Endothelial cell of umbilical vein (primary cell): ENCODE data around the gene CDC42EP3. TPM values are rescaled to one million over a fixed set of nuclear protein-coding genes. Genes with fewer than 3 reads are reported as not detected.

ENCODE experiments used
- BruUV-seq: library from RNA; stranded (reverse); fragments of 400-500 nt; replicated peaks from 2 replicates; lab custom pipeline; 2021; lab: Mats Ljungman, UMichigan
- CTCF ChIA-PET: fragments of 300-600, 350-600 bp; sonication (Branson Sonifier 250); formaldehyde crosslinking; loops from one replicate; lab custom pipeline; 2021; ENCODE audit warnings: antibody characterized with exemption, inconsistent platforms; lab: Charles Lee
- POLR2A ChIA-PET: fragments of 300-600, 350-600 bp; sonication (Branson Sonifier 250); formaldehyde crosslinking; loops from one replicate; lab custom pipeline; 2021; ENCODE audit warnings: antibody characterized with exemption, inconsistent platforms; lab: Charles Lee
- DNase-seq: peaks from one replicate; pipeline ENCODE4 v3.0.0-alpha.2; 2011; ENCODE audit warnings: low read depth, low spot score
- FAIRE-seq: peaks from 2 replicates; lab custom pipeline; 2011; peaks lifted over from hg19 to GRCh38; lab: Jason Lieb, UNC
- H2AFZ ChIP-seq: 2 replicates; pipeline ENCODE4 v1.6.0; 2012; ENCODE audit warnings: low read depth, low read length, control low read depth, inconsistent platforms
- H3K27ac ChIP-seq: 2 replicates; pipeline ENCODE4 v1.5.1; 2011; ENCODE audit warnings: low read depth, mild to moderate bottlenecking, control low read depth, low read length, moderate library complexity; ENCODE audit not compliant: insufficient read depth
- H3K27me3 ChIP-seq, 2 experiments: 2 replicates each; pipeline versions ENCODE4 v1.6.0 to v1.6.1; 2011; ENCODE audit warnings: low read length in 2 of 2, mixed read lengths in 1 of 2; ENCODE audit not compliant: control insufficient read depth in 2 of 2, insufficient read depth in 2 of 2
- H3K36me3 ChIP-seq, 2 experiments: 2 replicates in 1 of 2; 3 replicates in 1 of 2; pipeline ENCODE4 v1.5.1; 2011; ENCODE audit warnings: low read length in 2 of 2, mild to moderate bottlenecking in 1 of 2, moderate library complexity in 1 of 2; ENCODE audit not compliant: control insufficient read depth in 2 of 2, insufficient read depth in 2 of 2; ENCODE audit errors: extremely low read depth in 1 of 2
- H3K4me1 ChIP-seq: 3 replicates; pipeline ENCODE4 v1.5.1; 2011; ENCODE audit warnings: mild to moderate bottlenecking, low read length; ENCODE audit not compliant: control insufficient read depth, insufficient read depth; ENCODE audit errors: extremely low read depth
- H3K4me2 ChIP-seq: 2 replicates; pipeline ENCODE4 v1.6.1; 2011; ENCODE audit warnings: low read length, control low read depth, mixed read lengths; ENCODE audit not compliant: insufficient read depth
- H3K4me3 ChIP-seq, 3 experiments: fragments of 200-600 bp in 1 of 3; sonication (generic), shearing (Covaris generic) in 1 of 3; replicated peaks in 1 of 3; 2 replicates each; pipeline ENCODE4 v1.5.1; 2011 to 2016; ENCODE audit warnings: control low read depth in 3 of 3, low read length in 3 of 3, mild to moderate bottlenecking in 2 of 3, inconsistent platforms in 1 of 3, low read depth in 1 of 3, moderate library complexity in 1 of 3; ENCODE audit not compliant: insufficient read depth in 1 of 3
- H3K79me2 ChIP-seq: 2 replicates; pipeline ENCODE4 v1.6.0; 2012; ENCODE audit warnings: low read length, inconsistent platforms; ENCODE audit not compliant: control insufficient read depth, insufficient read depth
- H3K9ac ChIP-seq: replicated peaks from 2 replicates; pipeline ENCODE3; 2011; ENCODE audit warnings: low read length, control low read depth; ENCODE audit not compliant: insufficient read depth; ENCODE audit errors: extremely low read depth
- H3K9me1 ChIP-seq: replicated peaks from 3 replicates; pipeline ENCODE4 v1.6.0; 2011; ENCODE audit warnings: mild to moderate bottlenecking, low read length; ENCODE audit not compliant: control insufficient read depth, insufficient read depth; ENCODE audit errors: extremely low read depth
- H3K9me3 ChIP-seq: replicated peaks from 2 replicates; pipeline ENCODE4 v1.5.1; 2012; ENCODE audit warnings: low read length, inconsistent platforms; ENCODE audit not compliant: control insufficient read depth, insufficient read depth
- H4K20me1 ChIP-seq: replicated peaks from 2 replicates; pipeline ENCODE3; 2011; ENCODE audit warnings: mild to moderate bottlenecking, low read length; ENCODE audit not compliant: control insufficient read depth, insufficient read depth; ENCODE audit errors: extremely low read depth
- CTCF ChIP-seq, 2 donors: IDR thresholded peaks; 1 replicate in 1 of 2; 2 replicates in 1 of 2; pipeline ENCODE4 v1.5.1; 2011; ENCODE audit warnings: low read length in 2 of 2, mild to moderate bottlenecking in 2 of 2, moderate library complexity in 2 of 2, control low read depth in 1 of 2, inconsistent platforms in 1 of 2, low read depth in 1 of 2; ENCODE audit not compliant: insufficient read depth in 1 of 2; ENCODE audit errors: extremely low read depth in 1 of 2
- EZH2 ChIP-seq: IDR thresholded peaks from 2 replicates; pipeline ENCODE4 v1.6.1; 2012; ENCODE audit warnings: borderline replicate concordance, low read depth, mild to moderate bottlenecking, moderate library complexity, low read length, inconsistent platforms; ENCODE audit not compliant: severe bottlenecking
- FOS ChIP-seq: IDR thresholded peaks from 2 replicates; pipeline ENCODE4 v1.6.1; 2011; ENCODE audit warnings: mild to moderate bottlenecking, low read length, moderate library complexity, borderline replicate concordance; ENCODE audit not compliant: insufficient read depth
- GATA2 ChIP-seq: IDR thresholded peaks from 2 replicates; pipeline ENCODE4 v1.7.0; 2011; ENCODE audit warnings: low read depth, mild to moderate bottlenecking, moderate library complexity, mixed read lengths, low read length; ENCODE audit not compliant: insufficient read length, insufficient read depth
- JUN ChIP-seq: IDR thresholded peaks from 2 replicates; pipeline ENCODE4 v1.6.1; 2011; ENCODE audit warnings: borderline replicate concordance, low read depth; ENCODE audit not compliant: insufficient read length, insufficient read depth
- MAX ChIP-seq: IDR thresholded peaks from 2 replicates; pipeline ENCODE4 v1.6.1; 2011; ENCODE audit not compliant: insufficient read depth, insufficient read length
- MYC ChIP-seq: IDR thresholded peaks from one replicate; pipeline ENCODE4 v1.6.1; 2011; ENCODE audit warnings: mild to moderate bottlenecking, low read depth, low read length
- POLR2A ChIP-seq: IDR thresholded peaks from 2 replicates; pipeline ENCODE4 v1.6.1; 2012; ENCODE audit warnings: low read depth, mild to moderate bottlenecking, control low read depth, low read length
- POLR2AphosphoS5 ChIP-seq: IDR thresholded peaks from 2 replicates; pipeline ENCODE4 v1.6.1; 2012; ENCODE audit warnings: low read depth, mild to moderate bottlenecking, control low read depth, low read length, moderate library complexity; ENCODE audit not compliant: insufficient read depth
- dilution Hi-C: fragments of 300-500 bp; cut with MboI; formaldehyde crosslinking; loops from one replicate; pipeline ENCODE4 v1.15.0; 2019; ENCODE audit warnings: low sequenced_read_pairs; ENCODE audit not compliant: extremely low pct_ligation_motif_present
- intact Hi-C: fragments of 100-400 bp; cut with micrococcal nuclease; formaldehyde crosslinking; loops from one replicate; pipeline ENCODE4 v1.10.0; 2022
- polyA plus RNA-seq, 4 experiments: library from polyadenylated mRNA; depleted of rRNA in 3 of 4; stranded (reverse) in 3 of 4; unstranded in 1 of 4; fragments of >200 nt; gene quantifications; 2 replicates each; pipeline versions ENCODE4 v1.2.1 to v1.2.3, GENCODE V29; 2011 to 2012; ENCODE audit warnings: missing spikeins in 1 of 4
- total RNA-seq: library from RNA; stranded (reverse); gene quantifications from 2 replicates; pipeline ENCODE4 v1.2.3, GENCODE V29; 2021

Gene CDC42EP3
- total and polyA plus RNA-seq, 2 donors (not counting 3 experiments of a cell fraction or from before 2014, with no cell fraction given), result 14.6 to 54.7 TPM

GRCh38 chr2:37612382-37612781 lies 59.1 kb downstream of the CDC42EP3 start:
- Histone ChIP-seq H3K4me1 (peaks cover 8% of the 10 kb centered on the region), H2AFZ (no peak overlapping the region), H3K9ac (no peak overlapping the region), H3K4me3 (no peak overlapping the region), H3K4me2 (no peak overlapping the region), H4K20me1 (no peaks in the 10 kb centered on the region), H3K27ac (no peak overlapping the region), H3K9me1 (no peaks in the 10 kb centered on the region), H3K9me3 (no peaks in the 10 kb centered on the region), H3K79me2 (no peaks in the 10 kb centered on the region), H3K27me3 (no peaks in the 10 kb centered on the region), H3K36me3 (no peaks in the 10 kb centered on the region)
- ChIA-PET POLR2A (no interaction called here), CTCF (no interaction called here)
- intact Hi-C loops, result no loop called here
- FAIRE-seq (no peak), DNase-seq (no peak)
- no TSS peak for BruUV-seq
- TF ChIP-seq FOS, result no peak
- TF ChIP-seq MAX, result no peak
- no peak for TF ChIP-seq POLR2A
- no peak for TF ChIP-seq JUN
- TF ChIP-seq MYC, result no peak
- TF ChIP-seq POLR2AphosphoS5, result no peak
- TF ChIP-seq EZH2, result no peak
- no peak for TF ChIP-seq GATA2
- TF ChIP-seq CTCF (IDR thresholded peaks at IDR 0.05; ENCODE audit: extremely low read depth in 1 of 2, insufficient read depth in 1 of 2, low read depth in 1 of 2, low read length in 2 of 2), result no peak
- dilution Hi-C loops, result no loop called here
